ENCODE measurements around the gene STIM1.

- TF ChIP-seq CTCF (IDR thresholded peaks at IDR 0.05; ENCODE audit: insufficient read depth, low read length) (no peak), SPI1 (IDR thresholded peaks at IDR 0.05; ENCODE audit: borderline replicate concordance, low read depth) (no peak), POLR2AphosphoS5 (IDR thresholded peaks at IDR 0.05; ENCODE audit: low read depth) (no peak), GABPA (IDR thresholded peaks at IDR 0.05; ENCODE audit: low read depth) (no peak), REST (IDR thresholded peaks at IDR 0.05; ENCODE audit: insufficient replicate concordance, low read depth) (no peak)
Observed at GRCh38 chr11:4041731-4042391, 186.4 kb downstream of the STIM1 start.

Data from HL-60 (cell line).